22Rv1 (cell line): Measurements from ENCODE around the gene BFSP2.
A peak's percentile ranks its signal among the peaks of the same experiment; 100 is the strongest.

Source experiments
- H3K27ac ChIP-seq: fragments of 450-650 bp; 2 replicates; pipeline ENCODE4 v1.5.1; 2017
- CTCF ChIP-seq: fragments of 450-650 bp; IDR thresholded peaks from 2 replicates; pipeline ENCODE4 v1.5.1; 2017; ENCODE audit warnings: mild to moderate bottlenecking
- ZFX ChIP-seq: fragments of 450-650 bp; IDR thresholded peaks from 2 replicates; pipeline ENCODE4 v1.6.1; 2017; ENCODE audit warnings: antibody characterized with exemption, borderline replicate concordance

The BFSP2 gene

GRCh38 chr3:133393204-133393603, 6.7 kb upstream of the BFSP2 start:
- H3K27ac ChIP-seq = peak overlapping the region; percentile 46
- TF ChIP-seq CTCF (no peak), ZFX (no peak)

- H3K27ac ChIP-seq = peak overlapping the region; percentile 46
- no peak for TF ChIP-seq CTCF
- no peak for TF ChIP-seq ZFX
Observed at GRCh38 chr3:133393691-133394474, 6.0 kb upstream of the BFSP2 start.

GRCh38 chr3:133394561-133395311, 5.1 kb upstream of the BFSP2 start:
- H3K27ac ChIP-seq = no peak overlapping the region
- TF ChIP-seq CTCF (no peak), ZFX (no peak)

- TF ChIP-seq CTCF (no peak), ZFX (no peak)
- H3K27ac ChIP-seq = no peak overlapping the region
Observed at GRCh38 chr3:133396906-133397305, 3.0 kb upstream of the BFSP2 start.

GRCh38 chr3:133401374-133402135, 1.7 kb downstream of the BFSP2 start:
- no peak for TF ChIP-seq ZFX
- no peak for TF ChIP-seq CTCF
- H3K27ac ChIP-seq = no peak overlapping the region

DNA sequence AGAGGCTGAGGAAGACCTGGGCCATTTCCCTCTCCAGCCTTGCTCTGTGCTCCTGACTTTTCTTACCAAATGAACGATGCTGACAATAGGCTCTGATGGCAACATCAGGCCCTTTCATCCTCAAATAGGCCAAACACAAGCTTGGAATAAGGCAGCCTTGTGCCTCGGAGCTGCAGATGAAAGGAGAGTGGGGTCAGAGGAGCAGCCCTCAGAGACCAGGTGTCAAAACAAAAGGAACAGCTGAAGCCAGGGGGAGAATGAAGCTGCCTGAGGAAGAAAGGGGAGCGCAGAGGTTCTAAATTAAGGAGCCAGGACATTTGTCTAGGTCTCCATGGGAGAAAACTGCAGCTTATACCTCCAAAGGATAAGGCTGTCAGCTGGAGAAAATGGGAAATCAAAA, 5.1 kb downstream of the BFSP2 start:
- TF ChIP-seq CTCF (no peak), ZFX (no peak)
- H3K27ac ChIP-seq = no peak overlapping the region
